BE2C (cell line): ENCODE results near the gene TMEM53.

Experiments used
- DNase-seq: peaks from one replicate; pipeline ENCODE4 v3.0.0-alpha.2; 2020
- H3K27me3 ChIP-seq: fragments of 250-450 bp; sonication (Bioruptor Pico); 2 replicates; pipeline ENCODE4 v1.5.1; 2020; ENCODE audit warnings: mild to moderate bottlenecking
- H3K36me3 ChIP-seq: fragments of 250-450 bp; sonication (Bioruptor Pico); 2 replicates; pipeline ENCODE4 v1.5.1; 2020; ENCODE audit warnings: mild to moderate bottlenecking
- H3K4me1 ChIP-seq: fragments of 250-450 bp; sonication (Bioruptor Pico); 2 replicates; pipeline ENCODE4 v1.5.1; 2020
- H3K4me3 ChIP-seq: 2 replicates; pipeline ENCODE4 v1.5.1; 2011; ENCODE audit warnings: low read depth, low read length
- H3K9me3 ChIP-seq: fragments of 250-450 bp; sonication (Bioruptor Pico); 2 replicates; pipeline ENCODE4 v1.5.1; 2020
- CTCF ChIP-seq: IDR thresholded peaks from 2 replicates; pipeline ENCODE4 v1.5.1; 2012; ENCODE audit warnings: mild to moderate bottlenecking, low read depth, low read length

The TMEM53 gene

GRCh38 chr1:44616991-44617702, 57.1 kb downstream of the TMEM53 start:
- Histone ChIP-seq H3K4me3 (no peak overlapping the region; the same call in 1 of the 2 replicates), H3K4me1 (no peaks in the 10 kb centered on the region), H3K27me3 (peaks cover 13% of the 10 kb centered on the region), H3K36me3 (no peaks in the 10 kb centered on the region), H3K9me3 (no peaks in the 10 kb centered on the region)
- DNase-seq: no peak
- no peak for TF ChIP-seq CTCF

DNA sequence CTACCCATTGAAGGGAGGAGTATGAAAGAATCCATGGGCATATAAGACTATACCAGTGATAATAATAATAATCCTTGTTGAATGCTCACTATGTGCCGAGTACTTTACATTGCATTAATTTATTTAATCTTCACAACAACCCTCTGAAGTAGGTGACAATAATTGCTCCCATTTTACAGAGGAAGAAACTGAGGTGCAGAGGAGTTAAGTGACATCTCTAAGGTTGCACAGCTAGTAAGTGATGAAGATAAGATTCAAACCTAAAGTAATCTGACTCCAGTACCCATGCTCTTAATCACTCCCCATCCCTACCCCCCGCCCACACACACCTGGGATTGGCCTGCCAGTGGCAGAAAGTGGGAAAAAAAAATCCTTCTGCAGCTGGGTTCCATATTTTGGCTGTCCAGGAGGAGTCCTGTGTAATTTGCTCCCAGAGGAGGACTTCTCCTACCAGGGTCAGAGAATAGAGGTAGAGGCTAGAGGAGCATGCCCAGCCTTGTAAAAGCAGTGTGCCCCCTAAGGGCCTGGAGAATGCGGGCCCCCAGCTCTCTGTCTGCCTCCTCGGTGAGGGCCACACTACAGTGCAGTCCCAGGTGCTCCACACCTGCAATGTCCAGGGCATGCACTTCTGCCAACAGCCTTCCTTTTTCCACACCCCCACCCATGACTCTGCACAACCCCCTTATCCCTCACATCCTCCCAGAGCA, 57.8 kb downstream of the TMEM53 start:
- no peak for DNase-seq
- Histone ChIP-seq H3K4me3 (no peak overlapping the region), H3K4me1 (no peaks in the 10 kb centered on the region), H3K36me3 (no peaks in the 10 kb centered on the region), H3K9me3 (no peaks in the 10 kb centered on the region), H3K27me3 (peaks cover 13% of the 10 kb centered on the region)
- TF ChIP-seq CTCF: no peak

DNA sequence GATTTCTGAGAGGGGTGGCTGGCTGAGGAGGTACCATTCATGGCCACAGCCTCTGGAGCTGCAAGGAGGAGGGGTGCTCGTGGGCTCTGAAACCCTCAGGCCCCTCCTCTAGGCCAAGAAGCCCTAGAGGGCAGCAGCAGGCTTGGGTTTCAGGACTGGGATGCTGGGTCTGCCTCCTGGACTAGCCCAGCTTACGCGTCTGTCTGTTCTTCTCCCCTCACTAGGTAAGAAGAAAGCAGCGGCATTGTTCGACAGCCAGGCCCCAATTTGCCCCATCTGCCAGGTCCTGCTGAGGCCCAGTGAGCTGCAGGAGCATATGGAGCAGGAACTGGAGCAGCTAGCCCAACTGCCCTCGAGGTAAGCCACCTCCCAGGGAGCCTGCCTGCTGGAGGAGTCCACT, 60.3 kb downstream of the TMEM53 start:
- peaks cover 13% of the 10 kb centered on the region for H3K27me3 ChIP-seq
- no peaks in the 10 kb centered on the region for H3K9me3 ChIP-seq
- H3K4me1 ChIP-seq: no peaks in the 10 kb centered on the region
- no peak overlapping the region for H3K4me3 ChIP-seq
- H3K36me3 ChIP-seq: no peaks in the 10 kb centered on the region
- no peak for TF ChIP-seq CTCF
- no peak for DNase-seq

- Histone ChIP-seq H3K4me1 (no peaks in the 10 kb centered on the region), H3K9me3 (no peaks in the 10 kb centered on the region), H3K4me3 (no peak overlapping the region), H3K36me3 (no peaks in the 10 kb centered on the region), H3K27me3 (peaks cover 4% of the 10 kb centered on the region)
- no peak for TF ChIP-seq CTCF
- no peak for DNase-seq
These were observed 62.4 kb downstream of the TMEM53 start for GRCh38 chr1:44611866-44612265.

DNA sequence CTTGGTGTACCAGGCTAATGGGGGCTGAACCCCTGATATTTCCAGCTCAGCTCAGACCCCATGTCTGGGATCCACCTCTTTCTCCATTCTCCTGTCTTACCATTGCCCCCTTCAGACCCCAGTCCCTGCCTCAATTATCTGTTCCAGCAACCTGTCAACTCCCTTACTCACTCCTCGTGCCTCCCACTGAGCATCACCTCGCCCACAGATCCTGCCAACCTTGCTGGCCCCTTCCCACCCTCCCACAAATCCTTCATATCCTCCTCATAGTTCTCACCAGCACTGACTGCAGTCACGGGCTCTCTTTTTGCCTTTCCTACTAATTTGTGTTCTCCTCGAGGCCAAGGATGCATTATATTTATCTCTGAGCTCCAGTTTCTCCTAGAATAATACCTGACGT, 62.9 kb downstream of the TMEM53 start:
- Histone ChIP-seq H3K9me3 (no peaks in the 10 kb centered on the region), H3K4me3 (no peak overlapping the region), H3K4me1 (no peaks in the 10 kb centered on the region)

More for the DNA sequence above, 62.9 kb downstream of the TMEM53 start:
- no peaks in the 10 kb centered on the region; the same call in 1 of the 2 replicates for H3K27me3 ChIP-seq
- TF ChIP-seq CTCF: no peak
- no peak for DNase-seq
- H3K36me3 ChIP-seq: no peaks in the 10 kb centered on the region
